BE2C (cell line): ENCODE data around the gene WIF1.

Experiments
- DNase-seq: peaks from one replicate; pipeline ENCODE4 v3.0.0-alpha.2; 2020
- H3K27me3 ChIP-seq: fragments of 250-450 bp; sonication (Bioruptor Pico); 2 replicates; pipeline ENCODE4 v1.5.1; 2020; ENCODE audit warnings: mild to moderate bottlenecking
- H3K36me3 ChIP-seq: fragments of 250-450 bp; sonication (Bioruptor Pico); 2 replicates; pipeline ENCODE4 v1.5.1; 2020; ENCODE audit warnings: mild to moderate bottlenecking
- H3K4me1 ChIP-seq: fragments of 250-450 bp; sonication (Bioruptor Pico); 2 replicates; pipeline ENCODE4 v1.5.1; 2020
- H3K4me3 ChIP-seq: 2 replicates; pipeline ENCODE4 v1.5.1; 2011; ENCODE audit warnings: low read depth, low read length
- H3K9me3 ChIP-seq: fragments of 250-450 bp; sonication (Bioruptor Pico); 2 replicates; pipeline ENCODE4 v1.5.1; 2020
- CTCF ChIP-seq: IDR thresholded peaks from 2 replicates; pipeline ENCODE4 v1.5.1; 2012; ENCODE audit warnings: mild to moderate bottlenecking, low read depth, low read length

Gene WIF1

GRCh38 chr12:65125975-65126374 lies 4.9 kb upstream of the WIF1 start:
- no peak for TF ChIP-seq CTCF
- H3K27me3 ChIP-seq = peaks cover 68% of the 10 kb centered on the region
- no peaks in the 10 kb centered on the region for H3K4me1 ChIP-seq
- H3K4me3 ChIP-seq = no peak overlapping the region
- DNase-seq = no peak
- H3K36me3 ChIP-seq = no peaks in the 10 kb centered on the region
- H3K9me3 ChIP-seq = no peaks in the 10 kb centered on the region

GRCh38 chr12:65125247-65125646 lies 4.1 kb upstream of the WIF1 start:
- TF ChIP-seq CTCF = no peak
- H3K27me3 ChIP-seq = peaks cover 72% of the 10 kb centered on the region
- no peak for DNase-seq

GRCh38 chr12:65123435-65124063 lies 2.4 kb upstream of the WIF1 start:
- H3K27me3 ChIP-seq = peaks cover 76% of the 10 kb centered on the region

More at GRCh38 chr12:65125247-65125646, 4.1 kb upstream of the WIF1 start:
- Histone ChIP-seq H3K36me3 (no peaks in the 10 kb centered on the region), H3K4me3 (no peak overlapping the region), H3K9me3 (no peaks in the 10 kb centered on the region), H3K4me1 (no peaks in the 10 kb centered on the region)

GRCh38 chr12:65122703-65123102 lies 1.6 kb upstream of the WIF1 start:
- peaks cover 80% of the 10 kb centered on the region for H3K27me3 ChIP-seq
- no peak for DNase-seq
- H3K4me3 ChIP-seq = no peak overlapping the region
- H3K36me3 ChIP-seq = no peaks in the 10 kb centered on the region
- H3K4me1 ChIP-seq = no peaks in the 10 kb centered on the region
- H3K9me3 ChIP-seq = no peaks in the 10 kb centered on the region
- TF ChIP-seq CTCF = no peak

More at GRCh38 chr12:65123435-65124063, 2.4 kb upstream of the WIF1 start:
- Histone ChIP-seq H3K36me3 (no peaks in the 10 kb centered on the region), H3K4me1 (no peaks in the 10 kb centered on the region), H3K4me3 (no peak overlapping the region), H3K9me3 (no peaks in the 10 kb centered on the region)
- peak; percentile 83 for TF ChIP-seq CTCF
- peak; percentile 25 for DNase-seq

GRCh38 chr12:65121956-65122469 lies 908 bp upstream of the WIF1 start:
- no peak overlapping the region for H3K4me3 ChIP-seq
- no peaks in the 10 kb centered on the region for H3K4me1 ChIP-seq
- peaks cover 83% of the 10 kb centered on the region for H3K27me3 ChIP-seq
- TF ChIP-seq CTCF = no peak
- no peak for DNase-seq
- no peaks in the 10 kb centered on the region for H3K9me3 ChIP-seq
- H3K36me3 ChIP-seq = no peaks in the 10 kb centered on the region

- no peak for DNase-seq
- Histone ChIP-seq H3K27me3 (peaks cover 56% of the 10 kb centered on the region), H3K4me3 (no peak overlapping the region), H3K4me1 (no peaks in the 10 kb centered on the region), H3K9me3 (no peaks in the 10 kb centered on the region), H3K36me3 (no peaks in the 10 kb centered on the region)
- no peak for TF ChIP-seq CTCF
These were observed 2.0 kb downstream of the WIF1 start for GRCh38 chr12:65119063-65119462.
